ENCODE results near the gene KIZ. TPM values are rescaled to one million over a fixed set of nuclear protein-coding genes. Genes with fewer than 3 reads are reported as not detected.

The KIZ gene
- total RNA-seq, 1 experiment from 2014 or later, result 9.1 TPM

GRCh38 chr20:21096321-21097043, 29.4 kb upstream of the KIZ start:
- Histone ChIP-seq H3K36me3 (ENCODE audit: insufficient read depth, low read length, poor library complexity, severe bottlenecking) (no peaks in the 10 kb centered on the region), H3K4me3 (ENCODE audit: low read depth, low read length, poor library complexity, severe bottlenecking) (no peak overlapping the region), H3K27me3 (replicated peaks; ENCODE audit: insufficient read depth, low read depth, low read length, poor library complexity) (peaks cover 80% of the 10 kb centered on the region), H3K27ac (ENCODE audit: low read depth, low read length, poor library complexity, severe bottlenecking) (no peak overlapping the region), H3K9me3 (ENCODE audit: low read depth, low read length, poor library complexity, severe bottlenecking) (no peaks in the 10 kb centered on the region), H3K4me1 (ENCODE audit: insufficient read depth, low read length, poor library complexity, severe bottlenecking) (peaks cover 17% of the 10 kb centered on the region)
- peak; percentile 53 for DNase-seq (ENCODE audit: low spot score)
- no TSS peak for BruUV-seq (replicated peaks)
- CTCF ChIA-PET, result no interaction called here
- POLR2A ChIA-PET (ENCODE audit: low non-redundant PET), result no interaction called here
- intact Hi-C loops (cut with micrococcal nuclease; ENCODE audit: unreplicated experiment), result no loop called here
- TF ChIP-seq EZH2 (IDR thresholded peaks at IDR 0.05; ENCODE audit: borderline replicate concordance, low read depth, low read length, poor library complexity, severe bottlenecking) (no peak), CTCF (conservative IDR thresholded peaks at IDR 0.05; ENCODE audit: low read depth, low read length) (no peak)

- ChIA-PET POLR2A (ENCODE audit: low non-redundant PET) (interaction anchor here (0.6 to 1.0 kb wide), 2 partner anchors 55 to 648 kb away, joined by 3 read pairs; no protein-coding TSS in a partner anchor), CTCF (no interaction called here)
- H3K27me3 ChIP-seq (replicated peaks; ENCODE audit: insufficient read depth, low read depth, low read length, poor library complexity), result peaks cover 84% of the 10 kb centered on the region
- H3K27ac ChIP-seq (ENCODE audit: low read depth, low read length, poor library complexity, severe bottlenecking), result no peak overlapping the region
- no peaks in the 10 kb centered on the region for H3K36me3 ChIP-seq (ENCODE audit: insufficient read depth, low read length, poor library complexity, severe bottlenecking)
- no TSS peak for BruUV-seq (replicated peaks)
- peak overlapping the region; percentile 43 for H3K4me3 ChIP-seq (ENCODE audit: low read depth, low read length, poor library complexity, severe bottlenecking)
- TF ChIP-seq EZH2 (IDR thresholded peaks at IDR 0.05; ENCODE audit: borderline replicate concordance, low read depth, low read length, poor library complexity, severe bottlenecking), result peak; percentile 29
- no peak for TF ChIP-seq CTCF (conservative IDR thresholded peaks at IDR 0.05; ENCODE audit: low read depth, low read length)
- H3K9me3 ChIP-seq (ENCODE audit: low read depth, low read length, poor library complexity, severe bottlenecking), result no peaks in the 10 kb centered on the region
- peaks cover 35% of the 10 kb centered on the region for H3K4me1 ChIP-seq (ENCODE audit: insufficient read depth, low read length, poor library complexity, severe bottlenecking)
- intact Hi-C loops (cut with micrococcal nuclease; ENCODE audit: unreplicated experiment), result no loop called here
- peak; percentile 60 for DNase-seq (ENCODE audit: low spot score)
Measured at GRCh38 chr20:21099751-21100577, 25.9 kb upstream of the KIZ start.

GRCh38 chr20:21100578-21101452, 25.1 kb upstream of the KIZ start:
- Histone ChIP-seq H3K4me1 (ENCODE audit: insufficient read depth, low read length, poor library complexity, severe bottlenecking) (peaks cover 40% of the 10 kb centered on the region), H3K36me3 (ENCODE audit: insufficient read depth, low read length, poor library complexity, severe bottlenecking) (no peaks in the 10 kb centered on the region), H3K9me3 (ENCODE audit: low read depth, low read length, poor library complexity, severe bottlenecking) (no peaks in the 10 kb centered on the region), H3K27me3 (replicated peaks; ENCODE audit: insufficient read depth, low read depth, low read length, poor library complexity) (peaks cover 92% of the 10 kb centered on the region), H3K27ac (ENCODE audit: low read depth, low read length, poor library complexity, severe bottlenecking) (no peak overlapping the region), H3K4me3 (ENCODE audit: low read depth, low read length, poor library complexity, severe bottlenecking) (peak overlapping the region; percentile 43)
- BruUV-seq (replicated peaks), result no TSS peak
- DNase-seq (ENCODE audit: low spot score), result peak; percentile 37
- ChIA-PET CTCF (interaction anchor here (0.6 kb wide), 1 partner anchor 222 kb away, joined by 6 read pairs; no protein-coding TSS in a partner anchor), POLR2A (ENCODE audit: low non-redundant PET) (interaction anchor here (0.6 to 1.0 kb wide), 4 partner anchors 13 to 649 kb away, joined by 3 read pairs; no protein-coding TSS in a partner anchor)
- intact Hi-C loops (cut with micrococcal nuclease; ENCODE audit: unreplicated experiment), result no loop called here
- TF ChIP-seq EZH2 (IDR thresholded peaks at IDR 0.05; ENCODE audit: borderline replicate concordance, low read depth, low read length, poor library complexity, severe bottlenecking), result peak; percentile 79
- TF ChIP-seq CTCF (conservative IDR thresholded peaks at IDR 0.05; ENCODE audit: low read depth, low read length), result no peak

All from A673 (cell line).